GOT3 (cell line): Measurements from ENCODE around the gene TUBB.
"Not testable (repeated sequence)": the region's sequence is repeated elsewhere in the genome, so short reads cannot be mapped to it uniquely, and the experiment has no call there.

Experiments
- DNase-seq: peaks from one replicate; lab custom pipeline; 2025; ENCODE audit warnings: mixed read lengths; lab: John Stamatoyannopoulos, UW

Gene TUBB

GRCh38 chr6:30760549-30760948 lies 40.4 kb downstream of the TUBB start:
- no peak for DNase-seq

- no peak for DNase-seq
Measured at GRCh38 chr6:30761791-30762429, 41.8 kb downstream of the TUBB start.

GRCh38 chr6:30763155-30763617 lies 43.0 kb downstream of the TUBB start:
- DNase-seq = no peak

- DNase-seq = no peak
Measured at GRCh38 chr6:30763618-30764489, 43.7 kb downstream of the TUBB start.

- not testable (repeated sequence) for DNase-seq
Measured at GRCh38 chr6:30764490-30765043, 44.4 kb downstream of the TUBB start.

- DNase-seq = not testable (repeated sequence)
Measured at GRCh38 chr6:30765495-30765894, 45.3 kb downstream of the TUBB start.

GRCh38 chr6:30766461-30767157 lies 46.5 kb downstream of the TUBB start:
- no peak for DNase-seq

GRCh38 chr6:30767158-30767943 lies 47.2 kb downstream of the TUBB start:
- no peak for DNase-seq

- DNase-seq = no peak
Measured at GRCh38 chr6:30767944-30768301, 47.8 kb downstream of the TUBB start.

GRCh38 chr6:30768634-30769087 lies 48.5 kb downstream of the TUBB start:
- no peak for DNase-seq

GRCh38 chr6:30769088-30769852 lies 49.1 kb downstream of the TUBB start:
- DNase-seq = peak; percentile 47

GRCh38 chr6:30769853-30770524 lies 49.8 kb downstream of the TUBB start:
- DNase-seq = no peak

- DNase-seq = no peak
Measured at GRCh38 chr6:30770592-30770991, 50.4 kb downstream of the TUBB start.

- no peak for DNase-seq
Measured at GRCh38 chr6:30774701-30775100, 54.5 kb downstream of the TUBB start.
